Body of pancreas (tissue), 4 donors: Measurements from ENCODE around the gene PLAC1. TPM values are rescaled to one million over a fixed set of nuclear protein-coding genes. Genes with fewer than 3 reads are reported as not detected.

Experiments used
- ATAC-seq: fragments of 150-250 bp; one replicate; pipeline ENCODE4 v1.9.1; 2016
- DNase-seq, 4 donors: peaks; one replicate each; pipeline ENCODE4 v3.0.0-alpha.2; 2019
- H3K27ac ChIP-seq, 4 donors: fragments of 200-600 bp; sonication (generic); 1 replicate in 3 of 4; 2 replicates in 1 of 4; pipeline versions ENCODE4 v1.5.1 to v1.6.1; 2016 to 2019; ENCODE audit warnings: mild to moderate bottlenecking in 1 of 4, mixed read lengths in 1 of 4, moderate library complexity in 1 of 4
- H3K27me3 ChIP-seq, 2 donors: fragments of 200-600 bp; sonication (generic); one replicate each; pipeline ENCODE4 v1.6.0; 2016; ENCODE audit warnings: mild to moderate bottlenecking in 1 of 2
- H3K36me3 ChIP-seq, 2 donors: fragments of 200-600 bp; sonication (generic); replicated peaks in 1 of 2; 2 replicates each; pipeline ENCODE4 v1.5.1; 2016; ENCODE audit warnings: low read depth in 2 of 2; ENCODE audit not compliant: insufficient read depth in 1 of 2
- H3K4me1 ChIP-seq: fragments of 200-600 bp; sonication (generic); one replicate; pipeline ENCODE4 v1.6.0; 2016
- H3K4me3 ChIP-seq, 2 donors: fragments of 200-600 bp; sonication (generic); 1 replicate in 1 of 2; 2 replicates in 1 of 2; pipeline ENCODE4 v1.5.1; 2016 to 2019
- H3K9me3 ChIP-seq, 3 donors: fragments of 200-600 bp; sonication (generic); 1 replicate in 2 of 3; 2 replicates in 1 of 3; pipeline ENCODE4 v1.5.1; 2016
- CTCF ChIP-seq, 7 experiments: fragments of 450-650 bp in 4 of 7; fragments of 200-600 bp in 3 of 7; sonication (generic) in 3 of 7; IDR thresholded peaks; one replicate each; pipeline ENCODE4 v1.5.1; 2016 to 2019; ENCODE audit warnings: antibody characterized with exemption in 7 of 7
- POLR2A ChIP-seq, 3 donors: fragments of 450-650 bp; IDR thresholded peaks; one replicate each; pipeline ENCODE4 v1.6.1; 2016; ENCODE audit warnings: antibody characterized with exemption in 3 of 3, mild to moderate bottlenecking in 2 of 3
- WGBS, 2 donors: methylation state at CpG; one replicate each; pipeline ENCODE4 v1.1.5; 2017; 5-methylcytosine and 5-hydroxymethylcytosine counted together
- intact Hi-C: fragments of 100-400 bp; cut with DNase I; formaldehyde crosslinking; loops from one replicate; pipeline ENCODE4 v1.15.1; 2023
- total RNA-seq, 2 donors: library from RNA; depleted of rRNA; stranded (reverse); fragments of >200 nt; gene quantifications; one replicate each; pipeline ENCODE4 v1.1.0, GENCODE V29; 2016

The PLAC1 gene
- total RNA-seq, 2 donors from 2014 or later = not detected

GRCh38 chrX:134693644-134694043 lies 35.4 kb upstream of the PLAC1 start:
- no peaks in the 10 kb centered on the region for H3K4me1 ChIP-seq
- intact Hi-C loops = no loop called here
- H3K4me3 ChIP-seq = no peak overlapping the region
- no peaks in the 10 kb centered on the region for H3K36me3 ChIP-seq
- H3K27me3 ChIP-seq = no peaks in the 10 kb centered on the region
- ATAC-seq (no peak), DNase-seq (no peak)
- TF ChIP-seq POLR2A (IDR thresholded peaks at IDR 0.05) (no peak), CTCF (IDR thresholded peaks at IDR 0.05) (no peak)
- H3K27ac ChIP-seq = no peak overlapping the region
- H3K9me3 ChIP-seq = no peaks in the 10 kb centered on the region
- WGBS, 2 donors = 89 to 93% methylated on average over 2 of the region's 2 CpGs

DNA sequence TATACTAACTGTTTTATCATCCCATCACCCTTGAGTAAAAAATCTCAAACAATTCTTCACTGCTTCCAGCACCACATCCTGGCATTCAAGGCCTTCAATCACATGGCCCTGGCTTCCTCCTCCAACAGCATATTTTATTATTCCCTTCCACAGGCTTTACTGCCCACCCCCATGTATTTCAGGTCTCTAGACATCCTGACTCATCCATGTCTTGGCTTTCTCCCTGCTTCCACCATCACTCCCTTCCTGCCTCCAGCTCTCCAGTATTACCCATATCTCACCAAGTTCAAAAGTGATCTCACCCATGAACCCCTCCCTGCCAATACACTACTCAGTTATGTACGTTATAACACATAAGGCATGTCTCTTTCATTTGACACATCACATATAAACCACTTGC lies 34.7 kb upstream of the PLAC1 start:
- TF ChIP-seq CTCF (IDR thresholded peaks at IDR 0.05) (no peak), POLR2A (IDR thresholded peaks at IDR 0.05) (no peak)
- 75 to 90% methylated on average over 1 of the region's 1 CpG for WGBS, 2 donors
- DNase-seq (no peak), ATAC-seq (no peak)
- Histone ChIP-seq H3K4me1 (no peaks in the 10 kb centered on the region), H3K4me3 (no peak overlapping the region), H3K27me3 (no peaks in the 10 kb centered on the region), H3K36me3 (no peaks in the 10 kb centered on the region), H3K9me3 (no peaks in the 10 kb centered on the region), H3K27ac (no peak overlapping the region)
- intact Hi-C loops = no loop called here

GRCh38 chrX:134692233-134692632 lies 34.0 kb upstream of the PLAC1 start:
- WGBS, 2 donors = 63 to 65% methylated on average over 1 of the region's 1 CpG
- intact Hi-C loops = no loop called here
- Histone ChIP-seq H3K36me3 (no peaks in the 10 kb centered on the region), H3K4me3 (no peak overlapping the region), H3K27me3 (no peaks in the 10 kb centered on the region), H3K4me1 (no peaks in the 10 kb centered on the region), H3K9me3 (no peaks in the 10 kb centered on the region), H3K27ac (no peak overlapping the region)
- ATAC-seq (no peak), DNase-seq (no peak)
- TF ChIP-seq CTCF (IDR thresholded peaks at IDR 0.05) (no peak), POLR2A (IDR thresholded peaks at IDR 0.05) (no peak)

- intact Hi-C loops = no loop called here
- ATAC-seq (peak; percentile 27), DNase-seq (no peak)
These were observed 33.2 kb upstream of the PLAC1 start for GRCh38 chrX:134691453-134691852.

More at GRCh38 chrX:134691453-134691852, 33.2 kb upstream of the PLAC1 start:
- Histone ChIP-seq H3K4me1 (no peaks in the 10 kb centered on the region), H3K4me3 (no peak overlapping the region), H3K27me3 (no peaks in the 10 kb centered on the region), H3K9me3 (no peaks in the 10 kb centered on the region), H3K36me3 (no peaks in the 10 kb centered on the region), H3K27ac (no peak overlapping the region)
- TF ChIP-seq POLR2A (IDR thresholded peaks at IDR 0.05) (no peak), CTCF (IDR thresholded peaks at IDR 0.05) (no peak)
- 33 to 43% methylated on average over 7 of the region's 7 CpGs for WGBS, 2 donors
